Measurements from ENCODE around the gene TSC22D1. TPM values are rescaled to one million over a fixed set of nuclear protein-coding genes. Genes with fewer than 3 reads are reported as not detected.

TSC22D1 gene
- total and polyA plus RNA-seq, 4 donors = 21.0 to 43.5 (median 37.0) TPM

DNA sequence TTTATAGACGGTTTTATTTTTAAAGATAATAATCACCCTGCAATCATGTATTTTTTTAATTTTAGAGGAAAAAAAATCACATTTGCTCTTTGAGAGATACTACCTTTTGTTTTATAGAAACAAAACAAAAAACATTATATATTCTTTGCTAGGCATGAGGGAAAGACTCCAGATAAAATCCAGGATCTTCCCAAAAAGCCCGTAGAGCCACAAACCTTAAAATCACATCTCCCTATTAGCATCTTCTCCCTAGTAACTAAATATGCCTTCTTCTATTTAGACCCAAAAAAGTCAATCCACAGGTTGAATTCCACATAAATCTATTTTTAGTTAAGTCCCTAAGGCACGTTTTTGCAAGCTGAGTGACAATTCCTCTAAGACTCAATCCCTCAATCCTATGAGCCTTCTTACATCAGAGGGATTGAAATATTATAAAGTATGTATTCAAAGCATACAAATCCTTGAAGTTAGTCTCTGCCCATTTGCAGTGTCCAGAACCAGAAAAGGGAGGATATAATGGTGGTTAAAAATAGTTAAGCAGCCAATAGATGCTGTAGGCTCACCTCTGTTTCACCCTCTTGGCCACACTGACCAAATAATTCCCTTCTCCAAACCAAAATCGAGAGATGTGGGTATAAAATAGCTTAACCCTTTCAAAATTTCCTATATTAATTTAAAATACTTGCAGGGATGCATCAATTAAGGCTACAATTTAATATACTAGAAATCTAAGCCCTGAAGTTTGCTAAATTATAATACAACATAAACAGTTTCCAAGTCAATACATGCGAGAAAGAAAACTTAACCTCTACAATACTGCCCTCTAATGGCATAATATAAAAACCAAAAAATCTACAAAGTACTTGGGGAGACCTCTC lies 138.5 kb downstream of the TSC22D1 start (continued):
- TF ChIP-seq, protein P1, sequence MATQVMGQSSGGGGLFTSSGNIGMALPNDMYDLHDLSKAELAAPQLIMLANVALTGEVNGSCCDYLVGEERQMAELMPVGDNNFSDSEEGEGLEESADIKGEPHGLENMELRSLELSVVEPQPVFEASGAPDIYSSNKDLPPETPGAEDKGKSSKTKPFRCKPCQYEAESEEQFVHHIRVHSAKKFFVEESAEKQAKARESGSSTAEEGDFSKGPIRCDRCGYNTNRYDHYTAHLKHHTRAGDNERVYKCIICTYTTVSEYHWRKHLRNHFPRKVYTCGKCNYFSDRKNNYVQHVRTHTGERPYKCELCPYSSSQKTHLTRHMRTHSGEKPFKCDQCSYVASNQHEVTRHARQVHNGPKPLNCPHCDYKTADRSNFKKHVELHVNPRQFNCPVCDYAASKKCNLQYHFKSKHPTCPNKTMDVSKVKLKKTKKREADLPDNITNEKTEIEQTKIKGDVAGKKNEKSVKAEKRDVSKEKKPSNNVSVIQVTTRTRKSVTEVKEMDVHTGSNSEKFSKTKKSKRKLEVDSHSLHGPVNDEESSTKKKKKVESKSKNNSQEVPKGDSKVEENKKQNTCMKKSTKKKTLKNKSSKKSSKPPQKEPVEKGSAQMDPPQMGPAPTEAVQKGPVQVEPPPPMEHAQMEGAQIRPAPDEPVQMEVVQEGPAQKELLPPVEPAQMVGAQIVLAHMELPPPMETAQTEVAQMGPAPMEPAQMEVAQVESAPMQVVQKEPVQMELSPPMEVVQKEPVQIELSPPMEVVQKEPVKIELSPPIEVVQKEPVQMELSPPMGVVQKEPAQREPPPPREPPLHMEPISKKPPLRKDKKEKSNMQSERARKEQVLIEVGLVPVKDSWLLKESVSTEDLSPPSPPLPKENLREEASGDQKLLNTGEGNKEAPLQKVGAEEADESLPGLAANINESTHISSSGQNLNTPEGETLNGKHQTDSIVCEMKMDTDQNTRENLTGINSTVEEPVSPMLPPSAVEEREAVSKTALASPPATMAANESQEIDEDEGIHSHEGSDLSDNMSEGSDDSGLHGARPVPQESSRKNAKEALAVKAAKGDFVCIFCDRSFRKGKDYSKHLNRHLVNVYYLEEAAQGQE (IDR thresholded peaks at IDR 0.05) = no peak
- TF ChIP-seq RXRA (IDR thresholded peaks at IDR 0.05) (peak in 1 of 2 donors; percentile 15), JUND (IDR thresholded peaks at IDR 0.05) (no peak), GABPA (IDR thresholded peaks at IDR 0.05 in 1 of 2, conservative IDR thresholded peaks at IDR 0.05 in 1 of 2) (no peak), RAD21 (IDR thresholded peaks at IDR 0.05) (peak; percentile 85 to 89), HNF4A (conservative IDR thresholded peaks at IDR 0.05) (no peak), SP1 (IDR thresholded peaks at IDR 0.05) (no peak)
- TF ChIP-seq, protein P2, sequence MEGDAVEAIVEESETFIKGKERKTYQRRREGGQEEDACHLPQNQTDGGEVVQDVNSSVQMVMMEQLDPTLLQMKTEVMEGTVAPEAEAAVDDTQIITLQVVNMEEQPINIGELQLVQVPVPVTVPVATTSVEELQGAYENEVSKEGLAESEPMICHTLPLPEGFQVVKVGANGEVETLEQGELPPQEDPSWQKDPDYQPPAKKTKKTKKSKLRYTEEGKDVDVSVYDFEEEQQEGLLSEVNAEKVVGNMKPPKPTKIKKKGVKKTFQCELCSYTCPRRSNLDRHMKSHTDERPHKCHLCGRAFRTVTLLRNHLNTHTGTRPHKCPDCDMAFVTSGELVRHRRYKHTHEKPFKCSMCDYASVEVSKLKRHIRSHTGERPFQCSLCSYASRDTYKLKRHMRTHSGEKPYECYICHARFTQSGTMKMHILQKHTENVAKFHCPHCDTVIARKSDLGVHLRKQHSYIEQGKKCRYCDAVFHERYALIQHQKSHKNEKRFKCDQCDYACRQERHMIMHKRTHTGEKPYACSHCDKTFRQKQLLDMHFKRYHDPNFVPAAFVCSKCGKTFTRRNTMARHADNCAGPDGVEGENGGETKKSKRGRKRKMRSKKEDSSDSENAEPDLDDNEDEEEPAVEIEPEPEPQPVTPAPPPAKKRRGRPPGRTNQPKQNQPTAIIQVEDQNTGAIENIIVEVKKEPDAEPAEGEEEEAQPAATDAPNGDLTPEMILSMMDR (IDR thresholded peaks at IDR 0.05; ENCODE audit: low read depth, low read length, missing input control) = peak; percentile 47

DNA sequence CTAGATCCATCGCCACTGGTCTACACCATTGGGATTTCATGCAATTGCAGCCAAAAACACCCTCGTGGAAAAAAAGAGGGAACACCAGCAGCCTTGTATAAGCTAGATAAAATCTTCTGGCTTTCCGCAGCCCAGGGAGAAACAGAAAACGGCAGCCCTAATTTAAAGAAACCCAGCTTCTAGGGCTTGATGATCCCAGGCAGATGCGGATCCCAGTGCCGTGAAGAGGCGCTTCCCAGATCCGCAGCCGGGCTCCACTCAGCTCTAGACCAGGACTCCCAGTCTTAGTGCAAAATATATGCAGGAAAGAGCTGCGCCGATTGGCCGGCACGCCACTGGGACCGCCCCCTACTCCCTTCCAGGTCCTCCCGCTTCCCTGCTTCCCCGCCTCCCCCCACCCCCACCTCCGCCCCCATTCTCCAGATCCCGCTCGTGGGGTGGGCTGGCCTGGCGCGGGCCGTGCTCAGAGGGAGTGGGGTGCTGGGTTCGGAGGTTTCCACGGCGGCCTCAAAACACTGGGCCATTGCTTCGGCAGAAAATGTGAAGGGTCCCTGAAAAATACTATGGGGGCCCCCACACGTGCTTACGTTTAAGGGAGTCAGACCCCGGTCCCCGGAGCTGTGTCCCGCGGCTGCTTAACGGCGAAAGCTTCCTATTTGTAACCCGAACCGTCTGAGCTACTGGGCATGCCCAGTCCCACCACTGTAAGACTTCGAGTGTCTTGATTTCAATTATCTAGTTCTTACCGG lies 139.4 kb downstream of the TSC22D1 start:
- Histone ChIP-seq H3K4me1 (ENCODE audit: control insufficient read depth in 4 of 4, insufficient read depth in 4 of 4, low read length in 3 of 4) (peaks cover 3 to 19% (median 15%) of the 10 kb centered on the region in 4 donors), H3K4me3 (ENCODE audit: low read depth in 1 of 3, low read length in 3 of 3) (peak overlapping the region; percentile 77 to 88 (median 79)), H3K36me3 (ENCODE audit: control insufficient read depth in 4 of 4, insufficient read depth in 3 of 4, low read depth in 1 of 4, low read length in 3 of 4) (peaks cover 7 to 10% (median 9%) of the 10 kb centered on the region in 4 donors), H3K27me3 (ENCODE audit: control insufficient read depth in 4 of 4, insufficient read depth in 4 of 4, low read length in 3 of 4) (no peaks in the 10 kb centered on the region), H3K27ac (ENCODE audit: low read depth in 1 of 2, low read length in 2 of 2) (peak overlapping the region; percentile 91 to 98), H3K9ac (ENCODE audit: low read depth in 1 of 2, low read length in 2 of 2) (peak overlapping the region; percentile 93 to 95), H3K9me3 (ENCODE audit: control insufficient read depth in 4 of 4, low read length in 3 of 4) (no peaks in the 10 kb centered on the region)
- under 1% methylated on average over 38 of the region's 38 CpGs for WGBS
- peak; percentile 92 for DNase-seq (ENCODE audit: low spot score)
- peak; percentile 57 to 61 for TF ChIP-seq RAD21 (IDR thresholded peaks at IDR 0.05)
- peak; percentile 99 for TF ChIP-seq TAF1 (conservative IDR thresholded peaks at IDR 0.05)
- peak in 1 of 2 donors; percentile 22 for TF ChIP-seq JUND (IDR thresholded peaks at IDR 0.05)
- TF ChIP-seq, protein P3, sequence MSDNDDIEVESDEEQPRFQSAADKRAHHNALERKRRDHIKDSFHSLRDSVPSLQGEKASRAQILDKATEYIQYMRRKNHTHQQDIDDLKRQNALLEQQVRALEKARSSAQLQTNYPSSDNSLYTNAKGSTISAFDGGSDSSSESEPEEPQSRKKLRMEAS (IDR thresholded peaks at IDR 0.05) = no peak
- TF ChIP-seq YY1 (IDR thresholded peaks at IDR 0.05) = peak; percentile 62
- TF ChIP-seq GABPA (IDR thresholded peaks at IDR 0.05 in 1 of 2, conservative IDR thresholded peaks at IDR 0.05 in 1 of 2) = no peak
- TF ChIP-seq, protein P2 (IDR thresholded peaks at IDR 0.05; ENCODE audit: low read depth, low read length, missing input control) = no peak
- TF ChIP-seq EGR1 (IDR thresholded peaks at IDR 0.05; ENCODE audit: low read depth in 2 of 2) = peak in 1 of 2 donors; percentile 14
- no peak for TF ChIP-seq FOXA1 (IDR thresholded peaks at IDR 0.05)
- TF ChIP-seq HNF4A (conservative IDR thresholded peaks at IDR 0.05) = no peak
- peak in 1 of 2 donors; percentile 7 for TF ChIP-seq RXRA (IDR thresholded peaks at IDR 0.05)
- TF ChIP-seq FOXA2 (IDR thresholded peaks at IDR 0.05) = no peak
- TF ChIP-seq, protein P4, sequence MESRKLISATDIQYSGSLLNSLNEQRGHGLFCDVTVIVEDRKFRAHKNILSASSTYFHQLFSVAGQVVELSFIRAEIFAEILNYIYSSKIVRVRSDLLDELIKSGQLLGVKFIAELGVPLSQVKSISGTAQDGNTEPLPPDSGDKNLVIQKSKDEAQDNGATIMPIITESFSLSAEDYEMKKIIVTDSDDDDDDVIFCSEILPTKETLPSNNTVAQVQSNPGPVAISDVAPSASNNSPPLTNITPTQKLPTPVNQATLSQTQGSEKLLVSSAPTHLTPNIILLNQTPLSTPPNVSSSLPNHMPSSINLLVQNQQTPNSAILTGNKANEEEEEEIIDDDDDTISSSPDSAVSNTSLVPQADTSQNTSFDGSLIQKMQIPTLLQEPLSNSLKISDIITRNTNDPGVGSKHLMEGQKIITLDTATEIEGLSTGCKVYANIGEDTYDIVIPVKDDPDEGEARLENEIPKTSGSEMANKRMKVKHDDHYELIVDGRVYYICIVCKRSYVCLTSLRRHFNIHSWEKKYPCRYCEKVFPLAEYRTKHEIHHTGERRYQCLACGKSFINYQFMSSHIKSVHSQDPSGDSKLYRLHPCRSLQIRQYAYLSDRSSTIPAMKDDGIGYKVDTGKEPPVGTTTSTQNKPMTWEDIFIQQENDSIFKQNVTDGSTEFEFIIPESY (IDR thresholded peaks at IDR 0.05) = no peak
- TF ChIP-seq, protein P5, sequence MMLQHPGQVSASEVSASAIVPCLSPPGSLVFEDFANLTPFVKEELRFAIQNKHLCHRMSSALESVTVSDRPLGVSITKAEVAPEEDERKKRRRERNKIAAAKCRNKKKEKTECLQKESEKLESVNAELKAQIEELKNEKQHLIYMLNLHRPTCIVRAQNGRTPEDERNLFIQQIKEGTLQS (IDR thresholded peaks at IDR 0.05) = no peak
- no peak for TF ChIP-seq NR2F2 (IDR thresholded peaks at IDR 0.05)
- peak; percentile 46 for TF ChIP-seq SP1 (IDR thresholded peaks at IDR 0.05)
